GM19455 (cell line): ENCODE results near the gene PPP1CA.

Source experiments
- ATAC-seq: cut with Tn5 transposase; IDR thresholded peaks from one replicate; pipeline ENCODE4 v1.9.1; 2021; ENCODE audit not compliant: unreplicated experiment

PPP1CA gene

GRCh38 chr11:67370351-67371076, 31.1 kb downstream of the PPP1CA start:
- no peak for ATAC-seq

DNA sequence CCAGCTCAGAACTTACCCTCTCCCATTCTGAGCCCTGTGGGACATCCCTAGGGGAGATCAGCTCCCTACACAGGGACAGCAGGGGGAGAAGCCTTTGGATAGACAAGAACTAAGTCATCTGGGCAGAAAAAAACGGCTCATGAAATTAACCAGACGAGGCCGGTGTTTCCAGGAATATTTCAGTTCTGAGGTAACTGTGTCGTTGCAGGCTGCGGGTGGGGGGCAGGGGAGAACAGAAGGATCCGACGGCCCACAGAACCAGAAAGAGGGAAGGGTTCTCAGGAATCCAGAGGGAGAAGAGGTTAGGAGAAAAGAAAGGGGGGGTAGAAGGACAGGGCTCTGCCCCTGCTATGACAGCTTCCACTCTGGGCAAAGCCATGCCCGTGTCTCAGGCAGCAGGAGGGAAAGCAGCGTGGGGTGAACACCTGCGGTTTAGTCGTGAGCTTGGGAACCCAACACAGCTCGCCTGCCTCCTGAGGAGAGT, 31.8 kb downstream of the PPP1CA start:
- no peak for ATAC-seq

DNA sequence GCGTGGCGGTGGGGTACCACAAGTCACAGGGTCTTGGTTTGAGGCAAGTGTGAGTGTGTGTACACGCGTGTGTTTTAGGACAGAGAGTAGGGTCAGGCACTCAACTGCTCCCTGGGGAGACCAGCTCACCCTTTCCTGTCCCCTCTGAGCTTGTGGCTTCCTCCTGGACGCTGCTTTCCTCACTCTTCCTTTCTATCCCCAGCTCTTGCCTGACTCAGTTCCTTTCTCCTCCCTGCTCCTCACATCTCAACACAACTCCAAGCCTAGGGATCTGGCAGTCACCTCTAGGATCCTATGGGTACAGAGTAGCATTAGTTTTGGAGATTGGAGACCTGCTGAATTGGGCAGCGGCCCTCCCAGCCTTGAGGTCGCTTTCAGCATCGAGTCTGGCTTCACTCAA, 32.4 kb downstream of the PPP1CA start:
- no peak for ATAC-seq

GRCh38 chr11:67368621-67369020, 33.0 kb downstream of the PPP1CA start:
- ATAC-seq, result no peak

GRCh38 chr11:67367761-67368227, 33.9 kb downstream of the PPP1CA start:
- no peak for ATAC-seq

DNA sequence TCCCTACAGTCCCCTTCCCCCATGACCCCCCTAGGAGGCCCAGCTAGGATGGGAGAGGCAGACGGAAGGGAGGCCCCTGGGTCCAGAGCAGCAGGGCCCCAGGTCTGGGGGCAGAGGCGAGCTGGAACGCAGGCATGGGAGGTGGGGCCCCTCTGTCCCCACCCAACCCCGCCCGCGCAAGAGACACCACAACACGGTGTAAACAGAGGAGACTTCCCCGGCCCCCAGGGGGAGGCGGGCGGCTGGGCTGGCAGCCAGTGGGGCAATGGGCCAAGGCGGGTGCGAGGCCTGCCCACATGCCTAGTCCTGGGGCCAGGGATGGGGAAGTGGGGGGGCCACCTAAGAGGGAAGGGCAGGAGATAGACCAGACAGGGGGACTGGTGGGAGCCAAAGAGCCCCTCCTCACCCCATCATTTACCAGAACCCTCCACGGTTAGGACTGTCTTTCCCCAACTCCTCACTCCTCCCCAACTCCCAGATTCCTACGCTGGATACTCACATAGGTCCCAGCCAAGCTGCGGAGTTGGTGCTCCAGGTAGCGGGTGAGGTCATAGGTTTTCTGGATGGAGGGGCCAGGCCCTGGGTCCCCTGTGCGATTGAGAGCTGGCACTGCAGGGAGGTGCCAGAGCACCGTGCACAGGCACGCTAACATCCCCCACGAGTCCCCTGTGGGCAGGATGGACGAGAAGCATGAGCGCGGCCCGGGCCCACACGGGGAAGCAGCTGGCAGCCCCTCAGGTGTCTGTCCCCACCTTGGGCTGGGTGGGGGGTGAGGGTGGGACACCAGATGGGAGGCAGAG, 34.5 kb downstream of the PPP1CA start:
- no peak for ATAC-seq

- ATAC-seq, result no peak
Measured at GRCh38 chr11:67366546-67366945, 35.1 kb downstream of the PPP1CA start.

DNA sequence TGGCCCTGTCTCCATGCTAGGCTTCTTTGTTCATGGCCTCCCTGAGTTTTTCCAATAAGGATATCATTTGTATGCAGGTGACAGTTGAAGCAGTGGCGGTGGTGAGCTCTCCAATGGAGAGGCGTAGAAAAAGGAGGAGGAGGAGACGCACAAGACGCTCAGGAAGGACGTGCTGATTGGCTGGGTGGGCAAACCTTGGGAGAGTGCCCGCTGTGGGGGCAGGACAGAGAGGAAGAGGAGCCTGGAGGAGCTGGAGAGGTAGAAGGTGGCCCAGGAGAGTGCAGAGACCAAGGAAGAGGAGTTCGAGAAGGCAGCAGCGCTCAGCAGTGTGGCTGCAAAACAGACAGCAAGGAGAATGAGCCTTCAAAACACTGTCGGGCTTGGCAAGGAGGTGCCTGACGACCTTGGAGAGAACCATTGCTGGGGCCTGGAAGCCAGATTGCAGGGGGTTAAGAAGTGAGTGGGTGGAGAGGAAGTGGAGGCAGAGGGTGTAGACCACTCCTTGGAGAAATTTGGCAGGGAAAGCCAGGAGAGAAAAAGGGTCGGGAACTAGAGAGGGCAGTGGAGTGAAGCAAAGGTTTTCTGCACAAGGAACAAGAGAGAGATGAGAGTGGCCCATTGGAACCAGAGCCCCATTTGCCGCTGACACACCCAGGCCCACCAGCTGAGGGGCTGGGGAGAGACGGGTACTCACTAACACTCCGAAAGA, 35.8 kb downstream of the PPP1CA start:
- ATAC-seq, result no peak

- no peak for ATAC-seq
Measured at GRCh38 chr11:67364783-67365722, 36.6 kb downstream of the PPP1CA start.

GRCh38 chr11:67364169-67364568, 37.5 kb downstream of the PPP1CA start:
- ATAC-seq, result no peak

- ATAC-seq, result no peak
Measured at GRCh38 chr11:67357831-67358670, 43.6 kb downstream of the PPP1CA start.

- no peak for ATAC-seq
Measured at GRCh38 chr11:67356864-67357561, 44.6 kb downstream of the PPP1CA start.

GRCh38 chr11:67356387-67356863, 45.2 kb downstream of the PPP1CA start:
- no peak for ATAC-seq

DNA sequence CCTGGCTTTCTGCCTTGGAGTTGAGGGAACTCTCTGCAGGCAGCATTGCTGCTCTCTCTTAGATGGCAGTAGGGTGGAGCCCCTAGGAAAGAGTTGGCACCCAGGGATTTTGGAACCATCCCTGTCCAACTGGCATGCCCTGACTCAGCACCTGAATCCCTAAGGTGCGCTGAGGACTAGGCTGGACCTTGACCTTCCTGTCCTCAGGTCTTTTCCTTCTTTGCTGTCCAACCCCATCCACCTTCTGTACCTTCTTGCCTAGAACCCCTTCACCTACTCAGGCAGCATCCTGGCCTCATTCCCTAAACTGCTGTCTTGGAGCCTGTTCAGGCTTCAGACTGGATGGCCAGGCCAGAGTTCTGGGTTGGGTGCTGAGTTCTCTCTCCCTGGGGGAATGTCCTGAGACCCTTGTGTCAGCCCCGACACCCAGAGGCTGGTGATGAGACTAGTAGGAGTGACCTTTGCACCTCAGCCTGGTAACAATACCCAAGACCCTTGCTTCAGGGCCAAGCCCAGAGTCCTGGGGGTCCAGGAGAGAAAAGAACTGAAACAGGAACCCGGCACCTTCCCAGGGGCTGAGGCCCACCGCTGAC, 45.8 kb downstream of the PPP1CA start:
- no peak for ATAC-seq

- no peak for ATAC-seq
Measured at GRCh38 chr11:67355023-67355793, 46.5 kb downstream of the PPP1CA start.

GRCh38 chr11:67354075-67355022, 47.3 kb downstream of the PPP1CA start:
- ATAC-seq, result no peak
